Large intestine (tissue), 3 donors: ENCODE measurements around the gene CLCA2. TPM values are rescaled to one million over a fixed set of nuclear protein-coding genes. Genes with fewer than 3 reads are reported as not detected.

Experiments used
- DNase-seq, 2 donors: peaks; one replicate each; pipeline versions ENCODE4 v3.0.0 to v3.0.0-alpha.2; 2013
- H3K27ac ChIP-seq: one replicate; pipeline ENCODE4 v1.5.1; 2013; ENCODE audit warnings: low read length
- H3K27me3 ChIP-seq: 2 replicates; pipeline ENCODE4 v1.6.1; 2013; ENCODE audit warnings: low read length; ENCODE audit not compliant: control insufficient read depth, insufficient read depth
- H3K36me3 ChIP-seq: 2 replicates; pipeline ENCODE4 v1.6.1; 2013; ENCODE audit warnings: low read length; ENCODE audit not compliant: control insufficient read depth, insufficient read depth
- H3K4me1 ChIP-seq: one replicate; pipeline ENCODE4 v1.6.1; 2013; ENCODE audit warnings: low read length; ENCODE audit not compliant: control insufficient read depth, insufficient read depth
- H3K4me3 ChIP-seq: one replicate; pipeline ENCODE4 v1.5.1; 2013; ENCODE audit warnings: low read length
- H3K9me3 ChIP-seq: one replicate; pipeline ENCODE4 v1.6.1; 2013; ENCODE audit warnings: mild to moderate bottlenecking, low read depth, low read length, moderate library complexity; ENCODE audit not compliant: control insufficient read depth
- WGBS: methylation state at CpG from one replicate; pipeline ENCODE4 v1.1.5; 2013; ENCODE audit warnings: low lambda C conversion rate; ENCODE audit not compliant: insufficient coverage; 5-methylcytosine and 5-hydroxymethylcytosine counted together
- polyA plus RNA-seq: library from polyadenylated mRNA; unstranded; fragments of 120-200 nt; gene quantifications from one replicate; pipeline ENCODE4 v1.2.1, GENCODE V29; 2013

CLCA2 gene
- polyA plus RNA-seq, 1 donor = 1.0 TPM

- WGBS = no CpG with 5 or more reads among the region's 4 CpGs
- no peak for DNase-seq
- Histone ChIP-seq H3K4me3 (no peak overlapping the region), H3K27ac (no peak overlapping the region), H3K36me3 (no peaks in the 10 kb centered on the region), H3K27me3 (no peaks in the 10 kb centered on the region), H3K4me1 (peaks cover 8% of the 10 kb centered on the region), H3K9me3 (no peaks in the 10 kb centered on the region)
These were observed 81.6 kb downstream of the CLCA2 start for GRCh38 chr1:86505564-86505902.

Other genes starting within 250 kb of the CLCA2 start
- 43.4 TPM for gene ODF2L, start 27.8 kb upstream of the CLCA2 start, polyA plus RNA-seq
- 2,132 TPM for gene CLCA1, start 44.8 kb downstream of the CLCA2 start, polyA plus RNA-seq
- gene CLCA4, start 122.9 kb downstream of the CLCA2 start, polyA plus RNA-seq = 0.04 TPM